ENCODE data around the gene PLCH2. TPM values are rescaled to one million over a fixed set of nuclear protein-coding genes. Genes with fewer than 3 reads are reported as not detected.
A peak's percentile ranks its signal among the peaks of the same experiment; 100 is the strongest.

PLCH2 gene
- total and polyA plus RNA-seq, 2 donors (not counting 1 experiment from before 2014, with no cell fraction given): 20.0 to 34.9 TPM

DNA sequence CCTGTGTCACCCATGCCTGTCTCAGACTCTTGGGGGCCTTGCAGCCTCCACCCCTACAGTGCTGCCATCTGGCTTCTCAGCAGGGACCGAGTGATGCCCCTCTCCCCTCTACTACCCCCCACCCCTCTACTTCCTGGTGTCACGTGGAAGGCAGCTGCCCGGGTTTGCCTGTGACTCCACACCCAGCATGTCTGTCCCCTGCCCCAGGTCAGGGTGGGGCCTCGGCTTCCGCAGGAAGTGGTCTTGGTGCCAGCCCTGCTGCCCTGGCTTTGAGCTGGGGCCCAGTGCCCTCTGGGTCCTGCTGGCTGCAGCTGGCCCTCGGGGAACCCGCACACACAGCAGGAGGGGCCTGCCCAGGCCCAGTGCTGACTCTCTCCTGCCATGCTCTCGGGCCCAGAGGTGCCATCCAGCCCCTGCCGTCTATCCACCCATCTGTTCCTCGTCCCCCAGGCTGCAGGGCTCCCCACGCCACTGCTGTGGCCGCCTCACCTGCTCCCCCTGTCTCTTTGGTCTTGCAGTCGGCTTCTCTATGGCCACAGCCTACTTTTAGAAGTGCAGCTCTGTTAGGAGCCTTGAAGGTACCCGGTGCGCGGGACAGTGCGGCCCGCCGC, 24.0 kb downstream of the PLCH2 start:
- peak overlapping the region; percentile 65 for H3K4me3 Mint-ChIP-seq
- H3K9me3 Mint-ChIP-seq (ENCODE audit: insufficient read depth): no peaks in the 10 kb centered on the region
- 57% methylated on average over 19 of the region's 19 CpGs for WGBS (ENCODE audit: insufficient coverage)
- DNase-seq: no peak
- H3K9ac ChIP-seq (ENCODE audit: low read length): peak overlapping the region; percentile 37
- peaks cover 51% of the 10 kb centered on the region for H3K4me1 Mint-ChIP-seq
- ChIA-PET POLR2A (interaction anchor here (0.6 to 1.2 kb wide), 3 partner anchors 12 to 1278 kb away, joined by 3 to 4 read pairs (median 4); no protein-coding TSS in a partner anchor), CTCF (interaction anchor here (0.6 kb wide), 1 partner anchor 304 kb away, joined by 3 read pairs; no protein-coding TSS in a partner anchor)
- peak; percentile 8 for ATAC-seq (ENCODE audit: low read depth)
- peak overlapping the region; percentile 81 for H3K4me2 ChIP-seq (replicated peaks; ENCODE audit: low read depth, low read length, poor library complexity, severe bottlenecking)
- H3K27me3 Mint-ChIP-seq: no peaks in the 10 kb centered on the region
- H3K4me1 ChIP-seq (ENCODE audit: control insufficient read depth in 2 of 2, insufficient read depth in 2 of 2, low read length in 2 of 2): peaks cover 60 to 66% of the 10 kb centered on the region in 2 donors
- H3K36me3 ChIP-seq (replicated peaks in 1 of 2; ENCODE audit: control extremely low read depth in 1 of 2, control insufficient read depth in 1 of 2, extremely low read depth in 1 of 2, insufficient read depth in 2 of 2, low read length in 1 of 2): no peaks in the 10 kb centered on the region
- intact Hi-C loops (cut with micrococcal nuclease): loop anchor here (5.0 kb wide), 1 partner anchor 47 kb away; no protein-coding TSS in a partner anchor
- no peaks in the 10 kb centered on the region for H3K27me3 ChIP-seq (replicated peaks in 1 of 4; ENCODE audit: control extremely low read depth in 1 of 4, control insufficient read depth in 3 of 4, insufficient read depth in 4 of 4, low read length in 3 of 4)
- H3K9me3 ChIP-seq (ENCODE audit: control extremely low read depth in 1 of 3, control insufficient read depth in 2 of 3, insufficient read depth in 1 of 3, low read length in 2 of 3): peaks cover 0 to 2% (median 0%) of the 10 kb centered on the region in 3 donors
- peak overlapping the region in 1 of 2 donors; percentile 30 for H3K27ac ChIP-seq (ENCODE audit: low read length in 2 of 2)
- H3K4me3 ChIP-seq (ENCODE audit: control extremely low read depth in 1 of 5, extremely low read depth in 1 of 5, insufficient read depth in 1 of 5, low read depth in 2 of 5, low read length in 4 of 5): no peak overlapping the region
- H3K79me2 ChIP-seq (ENCODE audit: control insufficient read depth, insufficient read depth, low read length): no peaks in the 10 kb centered on the region
- TF ChIP-seq, protein P1, sequence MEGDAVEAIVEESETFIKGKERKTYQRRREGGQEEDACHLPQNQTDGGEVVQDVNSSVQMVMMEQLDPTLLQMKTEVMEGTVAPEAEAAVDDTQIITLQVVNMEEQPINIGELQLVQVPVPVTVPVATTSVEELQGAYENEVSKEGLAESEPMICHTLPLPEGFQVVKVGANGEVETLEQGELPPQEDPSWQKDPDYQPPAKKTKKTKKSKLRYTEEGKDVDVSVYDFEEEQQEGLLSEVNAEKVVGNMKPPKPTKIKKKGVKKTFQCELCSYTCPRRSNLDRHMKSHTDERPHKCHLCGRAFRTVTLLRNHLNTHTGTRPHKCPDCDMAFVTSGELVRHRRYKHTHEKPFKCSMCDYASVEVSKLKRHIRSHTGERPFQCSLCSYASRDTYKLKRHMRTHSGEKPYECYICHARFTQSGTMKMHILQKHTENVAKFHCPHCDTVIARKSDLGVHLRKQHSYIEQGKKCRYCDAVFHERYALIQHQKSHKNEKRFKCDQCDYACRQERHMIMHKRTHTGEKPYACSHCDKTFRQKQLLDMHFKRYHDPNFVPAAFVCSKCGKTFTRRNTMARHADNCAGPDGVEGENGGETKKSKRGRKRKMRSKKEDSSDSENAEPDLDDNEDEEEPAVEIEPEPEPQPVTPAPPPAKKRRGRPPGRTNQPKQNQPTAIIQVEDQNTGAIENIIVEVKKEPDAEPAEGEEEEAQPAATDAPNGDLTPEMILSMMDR (IDR thresholded peaks at IDR 0.05): no peak
- no peak for TF ChIP-seq EZH2 (IDR thresholded peaks at IDR 0.05; ENCODE audit: borderline replicate concordance, insufficient read depth, low read depth, low read length, poor library complexity, severe bottlenecking)
- no peaks in the 10 kb centered on the region for H4K20me1 ChIP-seq (ENCODE audit: control insufficient read depth, insufficient read depth, low read length, poor library complexity, severe bottlenecking)
- H2AFZ ChIP-seq (ENCODE audit: insufficient read depth, low read depth, low read length, poor library complexity, severe bottlenecking): peak overlapping the region; percentile 51
- peak overlapping the region; percentile 77 for H3K27ac Mint-ChIP-seq

Measured in B cell (primary cell).